GM12875 (cell line): ENCODE data around the gene USH2A.

ENCODE experiments used
- H3K4me3 ChIP-seq: one replicate; pipeline ENCODE4 v1.5.1; 2011; ENCODE audit warnings: low read depth, low read length, control low read depth
- CTCF ChIP-seq: IDR thresholded peaks from 2 replicates; pipeline ENCODE4 v1.5.1; 2011; ENCODE audit warnings: low read depth, mild to moderate bottlenecking, control low read depth, inconsistent platforms, low read length, moderate library complexity, borderline replicate concordance; ENCODE audit not compliant: insufficient read depth

USH2A gene

GRCh38 chr1:216258386-216258785, 164.9 kb downstream of the USH2A start:
- no peak for TF ChIP-seq CTCF
- no peak overlapping the region for H3K4me3 ChIP-seq

GRCh38 chr1:216250861-216251260, 172.4 kb downstream of the USH2A start:
- no peak for TF ChIP-seq CTCF
- no peak overlapping the region for H3K4me3 ChIP-seq

GRCh38 chr1:216248628-216249027, 174.6 kb downstream of the USH2A start:
- no peak for TF ChIP-seq CTCF

GRCh38 chr1:216247937-216248336, 175.3 kb downstream of the USH2A start:
- no peak overlapping the region for H3K4me3 ChIP-seq
- TF ChIP-seq CTCF = no peak

More at GRCh38 chr1:216248628-216249027, 174.6 kb downstream of the USH2A start:
- no peak overlapping the region for H3K4me3 ChIP-seq

GRCh38 chr1:216246577-216247203, 176.6 kb downstream of the USH2A start:
- no peak for TF ChIP-seq CTCF
- no peak overlapping the region for H3K4me3 ChIP-seq

- H3K4me3 ChIP-seq = no peak overlapping the region
- TF ChIP-seq CTCF = no peak
These were observed 184.4 kb downstream of the USH2A start for GRCh38 chr1:216238844-216239243.

GRCh38 chr1:216237927-216238542, 185.2 kb downstream of the USH2A start:
- TF ChIP-seq CTCF = no peak
- no peak overlapping the region for H3K4me3 ChIP-seq
